ENCODE measurements around the gene GTF3C4.

The GTF3C4 gene

GRCh38 chr9:132663851-132664250 lies 6.4 kb upstream of the GTF3C4 start:
- H3K9me3 ChIP-seq (ENCODE audit: control insufficient read depth, insufficient read depth, low read length): no peaks in the 10 kb centered on the region
- peaks cover 11% of the 10 kb centered on the region; the same call in 1 of the 2 replicates for H3K4me1 ChIP-seq (ENCODE audit: insufficient read depth, low read length)
- H3K36me3 ChIP-seq (ENCODE audit: insufficient read depth, low read length): peaks cover 19% of the 10 kb centered on the region
- H3K9ac ChIP-seq (ENCODE audit: low read depth, low read length): no peak overlapping the region

- Histone ChIP-seq H3K9me3 (ENCODE audit: control insufficient read depth, insufficient read depth, low read length) (no peaks in the 10 kb centered on the region), H3K9ac (ENCODE audit: low read depth, low read length) (peak overlapping the region; percentile 97), H3K4me1 (ENCODE audit: insufficient read depth, low read length) (peaks cover 10% of the 10 kb centered on the region; the same call in 1 of the 2 replicates), H3K36me3 (ENCODE audit: insufficient read depth, low read length) (peaks cover 5% of the 10 kb centered on the region)
Observed at GRCh38 chr9:132669319-132669697, 956 bp upstream of the GTF3C4 start.

DNA sequence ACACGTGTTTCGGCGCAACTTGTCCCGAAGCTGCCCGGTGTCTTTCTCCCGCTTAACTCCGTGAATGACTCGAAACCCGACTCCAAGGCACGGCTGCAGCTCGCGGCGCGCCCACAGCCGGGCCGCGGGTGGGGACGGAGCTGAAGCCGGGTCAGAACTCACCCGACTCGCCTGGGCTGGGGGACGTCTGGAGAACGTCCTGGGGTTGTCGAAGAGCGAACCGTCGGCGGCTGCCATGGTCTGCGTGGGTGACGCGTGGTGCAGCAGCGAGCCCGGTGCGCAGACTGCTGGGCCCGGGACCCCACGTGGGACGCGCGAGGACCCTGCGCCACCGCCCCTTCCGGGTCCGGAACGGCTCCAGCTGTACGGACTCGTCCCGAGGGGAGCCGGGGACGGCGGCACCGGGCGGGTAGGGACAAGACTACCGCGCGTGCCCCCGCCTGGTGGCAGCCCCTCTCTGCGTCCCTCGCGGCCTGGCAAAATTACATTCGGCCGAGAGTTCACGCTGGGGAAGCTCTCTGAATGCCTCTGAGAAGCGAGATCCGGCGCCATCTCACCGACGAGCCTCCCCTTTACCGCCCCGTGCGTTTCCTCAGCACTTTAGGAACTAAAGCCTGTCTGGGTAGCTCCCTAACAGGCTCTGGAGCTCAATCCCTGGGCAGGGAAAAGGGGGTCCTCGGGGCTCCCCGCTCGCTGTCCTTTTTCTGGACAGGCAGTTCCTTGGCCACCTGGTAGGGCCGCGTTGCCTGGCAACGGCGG lies 387 bp upstream of the GTF3C4 start, which contains the start of gene DDX31:
Gene DDX31 (minus strand): TSS at position 286 of the 759 bp plus-strand sequence. CDS start 49 bp downstream, at position 237.
- peaks cover 10% of the 10 kb centered on the region; the same call in 1 of the 2 replicates for H3K4me1 ChIP-seq (ENCODE audit: insufficient read depth, low read length)
- H3K9me3 ChIP-seq (ENCODE audit: control insufficient read depth, insufficient read depth, low read length): no peaks in the 10 kb centered on the region
- H3K36me3 ChIP-seq (ENCODE audit: insufficient read depth, low read length): peaks cover 5% of the 10 kb centered on the region
- peak within 1 kb of the TSS; percentile 97 for H3K9ac ChIP-seq (ENCODE audit: low read depth, low read length)

GRCh38 chr9:132671620-132672412 lies 1.6 kb downstream of the GTF3C4 start:
- no peaks in the 10 kb centered on the region for H3K9me3 ChIP-seq (ENCODE audit: control insufficient read depth, insufficient read depth, low read length)
- no peaks in the 10 kb centered on the region for H3K36me3 ChIP-seq (ENCODE audit: insufficient read depth, low read length)
- H3K9ac ChIP-seq (ENCODE audit: low read depth, low read length): peak overlapping the region; percentile 97; the same call in 1 of the 2 replicates
- peaks cover 10% of the 10 kb centered on the region; the same call in 1 of the 2 replicates for H3K4me1 ChIP-seq (ENCODE audit: insufficient read depth, low read length)

DNA sequence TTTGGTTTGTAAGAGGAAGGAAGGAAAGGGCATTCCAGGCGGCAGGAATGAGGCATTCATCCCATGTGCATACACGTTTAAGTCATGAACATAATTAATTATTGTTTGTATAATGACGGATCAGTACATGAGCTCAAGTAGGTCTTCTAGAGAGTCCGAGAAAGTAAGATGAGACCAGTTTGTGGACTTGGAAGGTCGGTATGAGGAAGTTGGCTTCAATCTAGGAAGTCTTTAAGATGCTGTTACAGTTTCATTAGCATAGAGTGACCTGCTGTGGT lies 2.1 kb downstream of the GTF3C4 start:
- no peaks in the 10 kb centered on the region for H3K9me3 ChIP-seq (ENCODE audit: control insufficient read depth, insufficient read depth, low read length)

GRCh38 chr9:132673355-132673754 lies 3.1 kb downstream of the GTF3C4 start:
- H3K4me1 ChIP-seq (ENCODE audit: insufficient read depth, low read length): 0 out of 2 replicates have a peak, but pooled peaks cover 4% of the 10 kb centered on the region
- H3K9me3 ChIP-seq (ENCODE audit: control insufficient read depth, insufficient read depth, low read length): no peaks in the 10 kb centered on the region
- no peak overlapping the region for H3K9ac ChIP-seq (ENCODE audit: low read depth, low read length)
- H3K36me3 ChIP-seq (ENCODE audit: insufficient read depth, low read length): peaks cover 5% of the 10 kb centered on the region

More for the DNA sequence above, 2.1 kb downstream of the GTF3C4 start:
- no peak overlapping the region for H3K9ac ChIP-seq (ENCODE audit: low read depth, low read length)
- H3K36me3 ChIP-seq (ENCODE audit: insufficient read depth, low read length): no peaks in the 10 kb centered on the region
- peaks cover 10% of the 10 kb centered on the region; the same call in 1 of the 2 replicates for H3K4me1 ChIP-seq (ENCODE audit: insufficient read depth, low read length)

DNA sequence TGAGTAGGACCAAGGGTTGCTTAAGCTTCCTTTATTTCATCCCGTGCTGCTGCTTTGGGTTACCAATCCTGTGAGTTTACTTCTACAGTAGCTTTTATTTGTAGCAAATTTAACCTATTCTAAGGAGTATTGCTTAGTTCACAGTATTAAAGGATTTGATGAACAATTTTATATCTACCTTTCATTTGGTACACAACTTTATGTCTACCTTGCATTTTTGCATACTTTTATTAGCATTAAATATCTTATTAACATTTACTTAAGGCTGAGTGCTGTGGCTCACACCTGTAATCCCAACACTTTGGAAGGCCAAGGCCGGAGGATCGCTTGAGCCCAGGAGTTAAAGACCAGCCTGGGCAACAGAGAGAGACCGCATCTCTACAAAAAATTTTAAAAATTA lies 4.2 kb downstream of the GTF3C4 start:
- peaks cover 10% of the 10 kb centered on the region for H3K36me3 ChIP-seq (ENCODE audit: insufficient read depth, low read length)
- H3K9me3 ChIP-seq (ENCODE audit: control insufficient read depth, insufficient read depth, low read length): no peaks in the 10 kb centered on the region
- 0 out of 2 replicates have a peak, but pooled peaks cover 4% of the 10 kb centered on the region for H3K4me1 ChIP-seq (ENCODE audit: insufficient read depth, low read length)
- H3K9ac ChIP-seq (ENCODE audit: low read depth, low read length): no peak overlapping the region

DNA sequence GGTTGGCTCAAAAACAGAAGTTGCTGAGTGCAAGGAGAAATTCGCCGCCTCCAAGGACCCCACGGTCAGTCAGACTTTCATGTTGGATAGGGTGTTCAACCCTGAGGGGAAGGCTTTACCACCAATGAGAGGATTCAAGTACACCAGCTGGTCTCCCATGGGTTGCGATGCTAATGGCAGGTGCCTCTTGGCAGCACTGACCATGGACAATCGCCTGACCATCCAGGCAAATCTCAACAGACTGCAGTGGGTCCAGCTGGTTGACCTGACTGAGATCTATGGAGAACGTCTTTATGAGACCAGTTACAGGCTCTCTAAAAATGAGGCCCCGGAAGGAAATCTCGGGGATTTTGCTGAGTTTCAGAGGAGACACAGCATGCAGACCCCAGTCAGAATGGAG lies 7.7 kb downstream of the GTF3C4 start:
- Histone ChIP-seq H3K9ac (ENCODE audit: low read depth, low read length) (no peak overlapping the region), H3K4me1 (ENCODE audit: insufficient read depth, low read length) (no peaks in the 10 kb centered on the region), H3K36me3 (ENCODE audit: insufficient read depth, low read length) (peaks cover 10% of the 10 kb centered on the region), H3K9me3 (ENCODE audit: control insufficient read depth, insufficient read depth, low read length) (no peaks in the 10 kb centered on the region)

GRCh38 chr9:132679946-132680625 lies 9.8 kb downstream of the GTF3C4 start:
- Histone ChIP-seq H3K36me3 (ENCODE audit: insufficient read depth, low read length) (peaks cover 21% of the 10 kb centered on the region), H3K9ac (ENCODE audit: low read depth, low read length) (no peak overlapping the region), H3K4me1 (ENCODE audit: insufficient read depth, low read length) (no peaks in the 10 kb centered on the region), H3K9me3 (ENCODE audit: control insufficient read depth, insufficient read depth, low read length) (no peaks in the 10 kb centered on the region)

DNA sequence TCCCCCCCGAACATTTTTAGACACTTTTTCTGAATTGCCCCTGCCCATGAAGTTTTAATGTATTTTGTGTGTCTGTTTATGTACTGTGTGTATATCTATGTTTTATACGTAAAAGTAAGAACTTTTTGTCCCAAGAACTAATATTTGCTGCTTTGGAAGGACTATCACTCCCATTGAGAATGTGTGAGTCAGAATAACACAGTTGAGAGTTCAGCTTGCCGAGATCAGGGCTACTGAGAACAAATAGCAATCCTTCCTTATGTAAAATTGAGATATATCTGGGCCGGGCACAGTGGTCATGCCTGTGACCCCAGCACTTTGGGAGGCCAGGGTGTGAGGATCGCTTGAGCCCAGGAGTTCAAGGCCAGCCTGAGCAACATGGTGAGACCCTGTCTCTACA lies 11.3 kb downstream of the GTF3C4 start:
- H3K4me1 ChIP-seq (ENCODE audit: insufficient read depth, low read length): no peaks in the 10 kb centered on the region
- H3K9ac ChIP-seq (ENCODE audit: low read depth, low read length): no peak overlapping the region
- no peaks in the 10 kb centered on the region for H3K9me3 ChIP-seq (ENCODE audit: control insufficient read depth, insufficient read depth, low read length)
- H3K36me3 ChIP-seq (ENCODE audit: insufficient read depth, low read length): peaks cover 28% of the 10 kb centered on the region

DNA sequence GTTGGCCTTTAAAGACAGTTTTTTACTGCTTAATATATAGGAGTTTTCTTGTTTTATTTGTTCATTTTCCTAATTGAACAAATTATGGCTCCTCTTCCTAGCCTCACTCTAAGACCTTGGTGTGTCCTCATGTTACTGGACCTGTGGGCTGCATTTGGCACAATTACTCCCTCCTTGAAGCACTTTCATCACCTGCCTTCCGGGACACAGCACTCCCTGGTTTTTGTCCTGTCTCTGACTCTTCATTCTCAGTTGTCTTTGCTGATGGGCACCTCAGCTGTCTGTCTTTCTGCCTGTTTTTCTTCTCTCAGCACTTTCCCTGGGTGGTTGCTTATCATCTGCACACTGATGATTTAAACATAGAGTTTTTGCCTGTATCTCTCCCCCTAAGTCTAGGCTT lies 13.6 kb downstream of the GTF3C4 start:
- peaks cover 20% of the 10 kb centered on the region for H3K36me3 ChIP-seq (ENCODE audit: insufficient read depth, low read length)

DNA sequence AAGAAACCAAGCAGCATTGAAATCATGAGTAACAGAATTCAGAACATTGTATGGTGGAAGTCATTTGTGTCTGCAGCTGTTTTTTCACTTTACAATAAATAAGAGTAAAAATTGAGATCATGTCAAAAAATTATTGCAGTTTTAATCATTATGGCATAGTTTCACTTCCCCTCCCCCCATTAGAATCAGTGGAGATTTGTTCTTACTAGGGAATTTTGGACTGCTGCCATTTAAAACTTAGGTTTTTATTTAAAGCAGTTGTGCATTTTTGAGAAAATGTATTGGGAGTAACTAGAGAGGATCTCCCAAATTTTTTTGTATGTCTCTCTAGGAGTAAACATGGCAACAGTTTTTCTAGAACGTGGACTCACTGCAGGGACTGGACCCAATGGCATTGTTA lies 20.4 kb downstream of the GTF3C4 start:
- Histone ChIP-seq H3K9ac (ENCODE audit: low read depth, low read length) (no peak overlapping the region), H3K4me1 (ENCODE audit: insufficient read depth, low read length) (no peaks in the 10 kb centered on the region), H3K36me3 (ENCODE audit: insufficient read depth, low read length) (peaks cover 19% of the 10 kb centered on the region), H3K9me3 (ENCODE audit: control insufficient read depth, insufficient read depth, low read length) (peaks cover under 1% of the 10 kb centered on the region; the same call in 1 of the 2 replicates)

More for the DNA sequence above, 13.6 kb downstream of the GTF3C4 start:
- Histone ChIP-seq H3K9ac (ENCODE audit: low read depth, low read length) (no peak overlapping the region), H3K9me3 (ENCODE audit: control insufficient read depth, insufficient read depth, low read length) (no peaks in the 10 kb centered on the region), H3K4me1 (ENCODE audit: insufficient read depth, low read length) (no peaks in the 10 kb centered on the region)

- Histone ChIP-seq H3K4me1 (ENCODE audit: insufficient read depth, low read length) (no peaks in the 10 kb centered on the region), H3K36me3 (ENCODE audit: insufficient read depth, low read length) (peaks cover 8% of the 10 kb centered on the region; the same call in 1 of the 2 replicates), H3K9me3 (ENCODE audit: control insufficient read depth, insufficient read depth, low read length) (peaks cover 9% of the 10 kb centered on the region; the same call in 1 of the 2 replicates), H3K9ac (ENCODE audit: low read depth, low read length) (no peak overlapping the region)
Observed at GRCh38 chr9:132694144-132694543, 23.9 kb downstream of the GTF3C4 start.

GRCh38 chr9:132697230-132697629 lies 27.0 kb downstream of the GTF3C4 start:
- Histone ChIP-seq H3K9me3 (ENCODE audit: control insufficient read depth, insufficient read depth, low read length) (peaks cover 9% of the 10 kb centered on the region; the same call in 1 of the 2 replicates), H3K9ac (ENCODE audit: low read depth, low read length) (no peak overlapping the region), H3K4me1 (ENCODE audit: insufficient read depth, low read length) (no peaks in the 10 kb centered on the region), H3K36me3 (ENCODE audit: insufficient read depth, low read length) (no peaks in the 10 kb centered on the region)

All from ES-I3 (cell line).